Measurements from ENCODE around the gene CCDC34.

DNA sequence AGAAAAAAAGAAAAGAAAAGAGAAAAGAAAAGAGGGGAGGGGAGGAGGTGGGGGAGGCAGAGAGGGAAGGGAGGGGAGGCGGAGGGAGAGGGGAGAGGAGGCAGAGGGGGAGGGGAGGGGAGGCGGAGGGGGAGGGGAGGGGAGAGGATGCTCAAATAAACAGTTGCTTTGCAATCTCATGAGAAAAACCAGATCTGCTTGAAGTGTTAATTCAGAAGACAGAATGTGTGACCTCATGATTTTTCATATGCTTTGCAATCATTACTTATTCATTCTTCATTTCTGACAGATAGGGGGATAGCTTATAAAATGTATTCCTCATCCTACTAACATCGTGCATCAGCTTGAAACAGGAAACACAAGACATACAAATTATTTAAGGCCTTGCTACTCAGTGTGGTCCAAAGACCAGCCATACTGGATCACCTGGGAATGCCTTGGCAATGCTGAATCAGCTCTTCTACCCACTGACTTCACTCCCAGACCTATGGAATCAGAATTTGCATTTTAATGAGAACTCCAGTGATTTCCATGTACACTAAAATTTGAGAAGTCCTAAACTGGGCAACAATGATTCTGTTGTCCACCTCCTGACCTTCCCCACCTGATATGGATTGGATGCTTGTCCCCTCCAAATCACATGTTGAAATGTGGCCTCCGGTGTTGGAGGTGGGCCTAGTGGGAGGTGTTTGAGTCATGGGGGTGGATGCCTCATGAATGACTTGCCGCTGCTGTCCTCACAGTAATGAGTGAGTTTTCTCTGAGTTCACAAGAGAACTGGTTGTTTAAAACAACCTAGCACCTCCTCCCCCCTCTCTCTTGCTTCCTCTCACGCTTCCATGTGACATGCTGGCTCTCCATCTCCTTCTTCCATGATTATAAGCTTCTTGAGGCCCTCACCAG is 69.2 kb downstream of the CCDC34 start:
- TF ChIP-seq POLR2A (IDR thresholded peaks at IDR 0.05): no peak
- TF ChIP-seq, protein P1, sequence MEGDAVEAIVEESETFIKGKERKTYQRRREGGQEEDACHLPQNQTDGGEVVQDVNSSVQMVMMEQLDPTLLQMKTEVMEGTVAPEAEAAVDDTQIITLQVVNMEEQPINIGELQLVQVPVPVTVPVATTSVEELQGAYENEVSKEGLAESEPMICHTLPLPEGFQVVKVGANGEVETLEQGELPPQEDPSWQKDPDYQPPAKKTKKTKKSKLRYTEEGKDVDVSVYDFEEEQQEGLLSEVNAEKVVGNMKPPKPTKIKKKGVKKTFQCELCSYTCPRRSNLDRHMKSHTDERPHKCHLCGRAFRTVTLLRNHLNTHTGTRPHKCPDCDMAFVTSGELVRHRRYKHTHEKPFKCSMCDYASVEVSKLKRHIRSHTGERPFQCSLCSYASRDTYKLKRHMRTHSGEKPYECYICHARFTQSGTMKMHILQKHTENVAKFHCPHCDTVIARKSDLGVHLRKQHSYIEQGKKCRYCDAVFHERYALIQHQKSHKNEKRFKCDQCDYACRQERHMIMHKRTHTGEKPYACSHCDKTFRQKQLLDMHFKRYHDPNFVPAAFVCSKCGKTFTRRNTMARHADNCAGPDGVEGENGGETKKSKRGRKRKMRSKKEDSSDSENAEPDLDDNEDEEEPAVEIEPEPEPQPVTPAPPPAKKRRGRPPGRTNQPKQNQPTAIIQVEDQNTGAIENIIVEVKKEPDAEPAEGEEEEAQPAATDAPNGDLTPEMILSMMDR (IDR thresholded peaks at IDR 0.05 in 4 of 5, conservative IDR thresholded peaks at IDR 0.05 in 1 of 5): no peak
